GM13977 (cell line): ENCODE measurements around the gene ITPK1.

Experiments
- DNase-seq: peaks from one replicate; pipeline ENCODE4 v3.0.0; 2012; ENCODE audit warnings: low spot score
- in situ Hi-C: fragments of 300-500 bp; cut with MboI; formaldehyde crosslinking; loops from one replicate; pipeline ENCODE4 v1.12.0; 2022; ENCODE audit warnings: low sequenced_read_pairs, low pct_unique_long_range_greater_than_20kb, mixed read lengths, inconsistent platforms; ENCODE audit not compliant: unreplicated experiment
- TF ChIP-seq, protein P1 (sequence below): IDR thresholded peaks from 2 replicates; pipeline ENCODE4 v1.5.1; 2012; ENCODE audit warnings: mild to moderate bottlenecking, control low read depth; ENCODE audit not compliant: insufficient read depth; ENCODE audit errors: extremely low read depth, missing control alignments

The ITPK1 gene

DNA sequence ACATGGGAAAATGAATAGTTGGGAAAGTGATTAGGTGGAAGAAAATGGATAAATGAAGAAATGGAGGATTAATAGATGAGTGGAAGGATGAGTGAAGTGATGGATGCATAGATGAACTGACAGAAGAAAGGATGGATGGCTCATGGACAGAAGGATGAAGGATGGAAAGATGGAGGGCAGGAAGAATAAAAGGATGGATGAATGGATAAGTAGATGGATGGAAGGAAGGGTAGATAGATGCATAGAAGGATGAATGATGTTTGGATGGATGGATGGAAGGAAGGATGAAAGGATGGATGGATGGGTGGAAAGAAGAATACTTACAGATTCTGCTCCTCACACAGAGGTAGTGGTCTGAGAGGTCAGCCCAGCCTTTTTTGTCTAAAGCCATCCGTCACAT, 228.6 kb downstream of the ITPK1 start:
- no peak for DNase-seq
- in situ Hi-C loops: no loop called here
- TF ChIP-seq, protein P1, sequence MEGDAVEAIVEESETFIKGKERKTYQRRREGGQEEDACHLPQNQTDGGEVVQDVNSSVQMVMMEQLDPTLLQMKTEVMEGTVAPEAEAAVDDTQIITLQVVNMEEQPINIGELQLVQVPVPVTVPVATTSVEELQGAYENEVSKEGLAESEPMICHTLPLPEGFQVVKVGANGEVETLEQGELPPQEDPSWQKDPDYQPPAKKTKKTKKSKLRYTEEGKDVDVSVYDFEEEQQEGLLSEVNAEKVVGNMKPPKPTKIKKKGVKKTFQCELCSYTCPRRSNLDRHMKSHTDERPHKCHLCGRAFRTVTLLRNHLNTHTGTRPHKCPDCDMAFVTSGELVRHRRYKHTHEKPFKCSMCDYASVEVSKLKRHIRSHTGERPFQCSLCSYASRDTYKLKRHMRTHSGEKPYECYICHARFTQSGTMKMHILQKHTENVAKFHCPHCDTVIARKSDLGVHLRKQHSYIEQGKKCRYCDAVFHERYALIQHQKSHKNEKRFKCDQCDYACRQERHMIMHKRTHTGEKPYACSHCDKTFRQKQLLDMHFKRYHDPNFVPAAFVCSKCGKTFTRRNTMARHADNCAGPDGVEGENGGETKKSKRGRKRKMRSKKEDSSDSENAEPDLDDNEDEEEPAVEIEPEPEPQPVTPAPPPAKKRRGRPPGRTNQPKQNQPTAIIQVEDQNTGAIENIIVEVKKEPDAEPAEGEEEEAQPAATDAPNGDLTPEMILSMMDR: no peak
